ENCODE results near the gene AGPAT2. TPM values are rescaled to one million over a fixed set of nuclear protein-coding genes. Genes with fewer than 3 reads are reported as not detected.
"Not testable (repeated sequence)": the region's sequence is repeated elsewhere in the genome, so short reads cannot be mapped to it uniquely, and the experiment has no call there.

Gene AGPAT2
- total RNA-seq, 1 experiment from 2014 or later = 124 TPM

DNA sequence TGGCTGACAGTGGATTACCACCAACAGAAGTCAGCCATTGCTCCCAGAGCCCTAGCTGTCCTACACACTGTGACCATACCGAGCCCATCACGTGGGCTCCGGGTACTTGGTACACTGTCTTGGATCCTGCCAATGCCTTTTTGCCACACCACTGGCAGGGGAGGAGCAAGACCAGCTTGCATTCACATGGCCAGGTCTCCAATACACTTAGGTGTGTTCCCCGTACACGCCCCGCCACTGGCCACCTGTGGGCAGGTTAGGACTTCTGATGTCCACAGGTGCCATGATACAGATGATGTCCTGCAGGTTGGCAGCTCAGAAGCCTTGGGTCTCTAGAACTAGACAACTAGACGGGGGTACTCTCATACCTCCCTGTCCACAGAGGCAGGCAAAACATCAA, 19.8 kb upstream of the AGPAT2 start:
- no TSS peak for BruUV-seq (replicated peaks)

DNA sequence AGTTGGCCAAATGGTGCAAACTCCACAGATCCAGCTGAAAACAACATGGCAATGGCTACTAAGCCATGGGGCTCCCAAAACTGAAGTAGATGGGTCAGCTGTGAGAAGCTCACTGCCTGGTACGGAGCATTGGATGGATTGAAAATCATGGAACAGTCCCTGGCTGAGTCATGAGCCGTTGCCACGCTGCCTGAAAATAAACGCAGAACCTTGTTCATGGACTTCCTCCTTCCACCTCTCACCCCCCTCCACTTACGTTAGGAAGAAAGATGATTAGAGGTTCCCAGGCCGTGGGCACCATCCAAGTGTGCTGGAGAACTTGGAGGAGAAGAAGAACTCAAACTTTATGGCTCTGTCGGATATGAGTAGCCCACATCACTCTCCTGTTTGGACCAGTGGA, 18.3 kb upstream of the AGPAT2 start:
- DNase-seq = no peak
- Histone ChIP-seq H3K9me3 (ENCODE audit: insufficient read depth, low read depth) (no peaks in the 10 kb centered on the region), H3K9me2 (ENCODE audit: insufficient read depth) (no peaks in the 10 kb centered on the region), H3K27me3 (ENCODE audit: insufficient read depth, low read depth) (no peaks in the 10 kb centered on the region), H3K79me2 (ENCODE audit: low read depth) (no peaks in the 10 kb centered on the region), H3K27ac (no peak overlapping the region), H3K4me2 (no peak overlapping the region), H3K4me1 (replicated peaks; ENCODE audit: insufficient read depth) (no peaks in the 10 kb centered on the region), H2AFZ (no peak overlapping the region), H3F3A (ENCODE audit: insufficient read depth, low read depth) (peaks cover 4% of the 10 kb centered on the region; the same call in 1 of the 2 replicates), H3K4me3 (no peak overlapping the region), H4K20me1 (ENCODE audit: insufficient read depth) (no peaks in the 10 kb centered on the region), H3K36me3 (ENCODE audit: low read depth) (no peaks in the 10 kb centered on the region)
- TF ChIP-seq, protein P1, sequence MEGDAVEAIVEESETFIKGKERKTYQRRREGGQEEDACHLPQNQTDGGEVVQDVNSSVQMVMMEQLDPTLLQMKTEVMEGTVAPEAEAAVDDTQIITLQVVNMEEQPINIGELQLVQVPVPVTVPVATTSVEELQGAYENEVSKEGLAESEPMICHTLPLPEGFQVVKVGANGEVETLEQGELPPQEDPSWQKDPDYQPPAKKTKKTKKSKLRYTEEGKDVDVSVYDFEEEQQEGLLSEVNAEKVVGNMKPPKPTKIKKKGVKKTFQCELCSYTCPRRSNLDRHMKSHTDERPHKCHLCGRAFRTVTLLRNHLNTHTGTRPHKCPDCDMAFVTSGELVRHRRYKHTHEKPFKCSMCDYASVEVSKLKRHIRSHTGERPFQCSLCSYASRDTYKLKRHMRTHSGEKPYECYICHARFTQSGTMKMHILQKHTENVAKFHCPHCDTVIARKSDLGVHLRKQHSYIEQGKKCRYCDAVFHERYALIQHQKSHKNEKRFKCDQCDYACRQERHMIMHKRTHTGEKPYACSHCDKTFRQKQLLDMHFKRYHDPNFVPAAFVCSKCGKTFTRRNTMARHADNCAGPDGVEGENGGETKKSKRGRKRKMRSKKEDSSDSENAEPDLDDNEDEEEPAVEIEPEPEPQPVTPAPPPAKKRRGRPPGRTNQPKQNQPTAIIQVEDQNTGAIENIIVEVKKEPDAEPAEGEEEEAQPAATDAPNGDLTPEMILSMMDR (conservative IDR thresholded peaks at IDR 0.05) = no peak
- TF ChIP-seq EZH2 (IDR thresholded peaks at IDR 0.05; ENCODE audit: low read depth) = no peak
- BruUV-seq (replicated peaks) = no TSS peak
- POLR2A ChIA-PET (ENCODE audit: unreplicated experiment) = no interaction called here
- intact Hi-C loops (cut with micrococcal nuclease; ENCODE audit: unreplicated experiment) = no loop called here
- CTCF ChIA-PET = no interaction called here

More for the DNA sequence above, 19.8 kb upstream of the AGPAT2 start:
- CTCF ChIA-PET = no interaction called here
- Histone ChIP-seq H3K9me2 (ENCODE audit: insufficient read depth) (no peaks in the 10 kb centered on the region), H3K4me1 (replicated peaks; ENCODE audit: insufficient read depth) (no peaks in the 10 kb centered on the region), H3F3A (ENCODE audit: insufficient read depth, low read depth) (peaks cover 18% of the 10 kb centered on the region), H3K4me3 (no peak overlapping the region), H3K9me3 (ENCODE audit: insufficient read depth, low read depth) (no peaks in the 10 kb centered on the region), H4K20me1 (ENCODE audit: insufficient read depth) (no peaks in the 10 kb centered on the region), H2AFZ (no peak overlapping the region), H3K27me3 (ENCODE audit: insufficient read depth, low read depth) (no peaks in the 10 kb centered on the region), H3K79me2 (ENCODE audit: low read depth) (no peaks in the 10 kb centered on the region), H3K36me3 (ENCODE audit: low read depth) (no peaks in the 10 kb centered on the region), H3K27ac (no peak overlapping the region), H3K4me2 (no peak overlapping the region)
- POLR2A ChIA-PET (ENCODE audit: unreplicated experiment) = interaction anchor here (0.6 to 0.7 kb wide), 2 partner anchors 12 to 18 kb away, joined by 3 to 12 read pairs; no protein-coding TSS in a partner anchor
- intact Hi-C loops (cut with micrococcal nuclease; ENCODE audit: unreplicated experiment) = no loop called here
- TF ChIP-seq EZH2 (IDR thresholded peaks at IDR 0.05; ENCODE audit: low read depth) = no peak
- TF ChIP-seq, protein P1 (conservative IDR thresholded peaks at IDR 0.05) = no peak
- no peak for DNase-seq

DNA sequence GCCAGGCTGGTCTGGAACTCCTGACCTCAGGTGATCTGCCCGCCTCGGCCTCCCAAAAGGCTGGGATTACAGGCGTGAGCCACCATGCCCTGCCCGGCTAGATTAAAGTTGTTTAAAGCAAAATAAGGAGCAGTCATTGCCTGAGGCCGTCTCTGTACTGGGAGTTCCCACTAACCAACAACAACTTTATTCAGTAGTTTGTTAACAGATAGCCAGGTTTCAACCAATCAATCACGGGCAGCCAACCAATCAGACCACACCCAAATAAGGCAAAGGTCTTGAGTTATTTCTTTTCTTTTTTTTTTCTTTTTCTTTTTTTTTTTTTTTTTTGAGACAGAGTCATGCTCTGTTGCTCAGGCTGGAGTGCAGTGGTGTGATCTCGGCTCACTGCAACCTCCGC, 17.5 kb upstream of the AGPAT2 start:
- CTCF ChIA-PET; H2AFZ ChIP-seq; POLR2A ChIA-PET (ENCODE audit: unreplicated experiment); H3K4me1 ChIP-seq (replicated peaks; ENCODE audit: insufficient read depth); H3K36me3 ChIP-seq (ENCODE audit: low read depth); H3K9me3 ChIP-seq (ENCODE audit: insufficient read depth, low read depth); H4K20me1 ChIP-seq (ENCODE audit: insufficient read depth); H3K9me2 ChIP-seq (ENCODE audit: insufficient read depth); H3K4me3 ChIP-seq; BruUV-seq (replicated peaks); H3K79me2 ChIP-seq (ENCODE audit: low read depth); H3K4me2 ChIP-seq; H3F3A ChIP-seq (ENCODE audit: insufficient read depth, low read depth); intact Hi-C loops (cut with micrococcal nuclease; ENCODE audit: unreplicated experiment); H3K27ac ChIP-seq; H3K27me3 ChIP-seq (ENCODE audit: insufficient read depth, low read depth): not testable (repeated sequence)
- DNase-seq = peak in 1 of 2 experiments; percentile 75

DNA sequence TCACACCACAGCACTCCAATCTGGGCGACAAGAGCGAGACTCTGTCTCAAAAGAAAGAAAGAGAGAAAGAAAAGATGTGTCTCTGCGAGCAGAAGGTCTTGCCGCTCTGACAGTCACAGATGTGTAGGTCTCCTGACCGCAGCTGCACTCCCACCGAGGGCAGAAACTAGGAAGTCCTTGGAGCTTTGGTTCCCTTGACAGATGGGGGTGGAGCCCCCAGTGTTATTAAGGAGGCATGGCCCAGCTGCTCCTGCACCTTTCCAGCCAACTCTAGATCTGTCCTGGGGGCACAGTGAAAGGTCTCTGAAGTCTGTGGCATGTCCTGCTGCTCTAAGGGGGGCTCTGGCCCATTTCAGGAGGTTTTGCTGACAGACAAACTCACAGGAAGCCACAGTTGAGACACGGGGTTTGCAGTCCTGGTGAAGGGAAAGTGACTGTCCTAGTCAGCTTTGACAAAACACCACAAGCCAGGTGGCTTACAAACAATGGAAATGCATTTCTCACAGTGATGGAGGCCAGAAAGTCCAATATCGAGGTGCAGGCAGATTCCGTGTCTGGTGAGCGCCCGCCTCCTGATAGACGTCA, 16.1 kb upstream of the AGPAT2 start:
- ChIA-PET POLR2A (ENCODE audit: unreplicated experiment) (no interaction called here), CTCF (interaction anchor here (0.5 kb wide), 1 partner anchor 15 kb away, joined by 4 read pairs; no protein-coding TSS in a partner anchor)
- H3K4me1 ChIP-seq (replicated peaks; ENCODE audit: insufficient read depth) = no peaks in the 10 kb centered on the region
- no TSS peak for BruUV-seq (replicated peaks)
- H3K4me3 ChIP-seq = no peak overlapping the region
- no peaks in the 10 kb centered on the region for H3K9me2 ChIP-seq (ENCODE audit: insufficient read depth)
- no peak overlapping the region for H2AFZ ChIP-seq
- H3K79me2 ChIP-seq (ENCODE audit: low read depth) = no peaks in the 10 kb centered on the region
- TF ChIP-seq EZH2 (IDR thresholded peaks at IDR 0.05; ENCODE audit: low read depth) = no peak
- TF ChIP-seq, protein P1 (conservative IDR thresholded peaks at IDR 0.05) = no peak
- H3K27me3 ChIP-seq (ENCODE audit: insufficient read depth, low read depth) = no peaks in the 10 kb centered on the region
- DNase-seq = no peak
- H4K20me1 ChIP-seq (ENCODE audit: insufficient read depth) = no peaks in the 10 kb centered on the region
- intact Hi-C loops (cut with micrococcal nuclease; ENCODE audit: unreplicated experiment) = no loop called here
- H3K4me2 ChIP-seq = no peak overlapping the region
- no peak overlapping the region for H3K27ac ChIP-seq
- H3K36me3 ChIP-seq (ENCODE audit: low read depth) = no peaks in the 10 kb centered on the region
- peaks cover 13% of the 10 kb centered on the region; the same call in 1 of the 2 replicates for H3F3A ChIP-seq (ENCODE audit: insufficient read depth, low read depth)
- no peaks in the 10 kb centered on the region for H3K9me3 ChIP-seq (ENCODE audit: insufficient read depth, low read depth)
